GM18951 (cell line): ENCODE data around the gene LYPLAL1.
"Not testable (repeated sequence)": the region's sequence is repeated elsewhere in the genome, so short reads cannot be mapped to it uniquely, and the experiment has no call there.

Experiments used
- POLR2A ChIP-seq: IDR thresholded peaks from 4 replicates; pipeline ENCODE4 v1.6.1; 2011; ENCODE audit warnings: mild to moderate bottlenecking; ENCODE audit not compliant: insufficient read length, insufficient read depth; ENCODE audit errors: extremely low read depth
- in situ Hi-C: fragments of 300-500 bp; cut with MboI; formaldehyde crosslinking; loops from one replicate; pipeline ENCODE4 v1.12.0; 2022; ENCODE audit warnings: low sequenced_read_pairs, mixed read lengths, inconsistent platforms; ENCODE audit not compliant: unreplicated experiment

LYPLAL1 gene

GRCh38 chr1:219174460-219175211, 958 bp downstream of the LYPLAL1 start:
- TF ChIP-seq POLR2A: no peak
- in situ Hi-C loops: no loop called here

GRCh38 chr1:219175212-219175564, 1.5 kb downstream of the LYPLAL1 start:
- in situ Hi-C loops: no loop called here
- no peak for TF ChIP-seq POLR2A

- TF ChIP-seq POLR2A: no peak
- in situ Hi-C loops: no loop called here
Observed at GRCh38 chr1:219176168-219176567, 2.5 kb downstream of the LYPLAL1 start.

- TF ChIP-seq POLR2A: no peak
- in situ Hi-C loops: no loop called here
Observed at GRCh38 chr1:219177363-219177762, 3.7 kb downstream of the LYPLAL1 start.

- TF ChIP-seq POLR2A: no peak
- in situ Hi-C loops: no loop called here
Observed at GRCh38 chr1:219177940-219178339, 4.3 kb downstream of the LYPLAL1 start.

GRCh38 chr1:219179293-219179692, 5.6 kb downstream of the LYPLAL1 start:
- no peak for TF ChIP-seq POLR2A
- in situ Hi-C loops: no loop called here

- in situ Hi-C loops: no loop called here
- no peak for TF ChIP-seq POLR2A
Observed at GRCh38 chr1:219184337-219184736, 10.7 kb downstream of the LYPLAL1 start.

GRCh38 chr1:219185486-219186117, 11.9 kb downstream of the LYPLAL1 start:
- in situ Hi-C loops: no loop called here
- no peak for TF ChIP-seq POLR2A

GRCh38 chr1:219188331-219188803, 14.7 kb downstream of the LYPLAL1 start:
- TF ChIP-seq POLR2A: peak; percentile 32
- in situ Hi-C loops: no loop called here

GRCh38 chr1:219189021-219189824, 15.5 kb downstream of the LYPLAL1 start:
- in situ Hi-C loops: no loop called here

GRCh38 chr1:219189952-219190351, 16.3 kb downstream of the LYPLAL1 start:
- TF ChIP-seq POLR2A: no peak
- in situ Hi-C loops: no loop called here

More at GRCh38 chr1:219189021-219189824, 15.5 kb downstream of the LYPLAL1 start:
- no peak for TF ChIP-seq POLR2A

GRCh38 chr1:219190605-219191004, 16.9 kb downstream of the LYPLAL1 start:
- TF ChIP-seq POLR2A: no peak
- in situ Hi-C loops: no loop called here

- in situ Hi-C loops: not testable (repeated sequence)
Observed at GRCh38 chr1:219195833-219196232, 22.2 kb downstream of the LYPLAL1 start.
